ENCODE measurements around the gene CDH15.

Gene CDH15

DNA sequence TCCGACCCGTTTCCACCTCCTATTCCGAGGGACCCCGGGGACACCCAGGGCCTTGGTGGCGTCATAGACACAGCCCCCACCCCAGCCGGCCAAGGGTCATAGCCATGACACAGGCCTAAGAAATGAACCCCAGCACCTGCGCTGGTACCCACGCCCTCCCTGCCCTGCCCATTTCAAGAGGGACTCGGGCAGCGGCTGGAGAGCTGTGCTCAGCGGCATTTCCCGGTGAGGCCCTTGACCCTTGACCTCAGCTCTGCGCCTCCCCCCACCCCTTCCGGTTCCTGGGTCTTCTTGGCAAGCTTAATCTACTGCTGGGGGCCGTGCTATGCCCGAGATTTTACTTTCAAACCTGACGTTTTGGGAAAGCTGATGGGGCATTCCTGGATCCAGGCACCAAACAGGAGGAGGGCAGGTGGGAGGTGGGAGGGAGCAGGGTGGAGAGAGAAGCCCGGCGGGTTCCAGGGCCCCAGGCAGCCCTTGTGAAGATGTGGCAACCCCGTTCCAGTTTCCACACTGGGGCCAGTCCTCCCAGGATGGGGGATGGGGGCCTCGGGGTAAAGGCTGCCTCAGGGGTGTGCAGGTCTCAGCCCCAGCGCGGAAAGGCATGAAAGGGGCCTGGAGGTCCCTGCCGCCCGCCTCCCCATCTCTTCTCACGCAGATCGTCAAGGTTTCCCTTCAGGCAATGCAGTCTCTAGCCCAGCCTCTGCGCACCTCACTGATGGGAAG lies 28.7 kb downstream of the CDH15 start, which contains the start of gene SLC22A31:
Gene SLC22A31 (minus strand): TSS at position 414 of the 726 bp plus-strand sequence. CDS start 36 bp downstream, at position 378.
- no peak within 1 kb of the TSS for H3K27ac ChIP-seq
- POLR2A ChIA-PET (ENCODE audit: low non-redundant PET): no interaction called here
- DNase-seq (ENCODE audit: low spot score): no peak
- CTCF ChIA-PET: interaction anchor here (0.6 kb wide), 1 partner anchor 40 kb away, joined by 3 read pairs; no protein-coding TSS in a partner anchor
- TF ChIP-seq, protein P1, sequence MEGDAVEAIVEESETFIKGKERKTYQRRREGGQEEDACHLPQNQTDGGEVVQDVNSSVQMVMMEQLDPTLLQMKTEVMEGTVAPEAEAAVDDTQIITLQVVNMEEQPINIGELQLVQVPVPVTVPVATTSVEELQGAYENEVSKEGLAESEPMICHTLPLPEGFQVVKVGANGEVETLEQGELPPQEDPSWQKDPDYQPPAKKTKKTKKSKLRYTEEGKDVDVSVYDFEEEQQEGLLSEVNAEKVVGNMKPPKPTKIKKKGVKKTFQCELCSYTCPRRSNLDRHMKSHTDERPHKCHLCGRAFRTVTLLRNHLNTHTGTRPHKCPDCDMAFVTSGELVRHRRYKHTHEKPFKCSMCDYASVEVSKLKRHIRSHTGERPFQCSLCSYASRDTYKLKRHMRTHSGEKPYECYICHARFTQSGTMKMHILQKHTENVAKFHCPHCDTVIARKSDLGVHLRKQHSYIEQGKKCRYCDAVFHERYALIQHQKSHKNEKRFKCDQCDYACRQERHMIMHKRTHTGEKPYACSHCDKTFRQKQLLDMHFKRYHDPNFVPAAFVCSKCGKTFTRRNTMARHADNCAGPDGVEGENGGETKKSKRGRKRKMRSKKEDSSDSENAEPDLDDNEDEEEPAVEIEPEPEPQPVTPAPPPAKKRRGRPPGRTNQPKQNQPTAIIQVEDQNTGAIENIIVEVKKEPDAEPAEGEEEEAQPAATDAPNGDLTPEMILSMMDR (conservative IDR thresholded peaks at IDR 0.05; ENCODE audit: low read depth): no peak

DNA sequence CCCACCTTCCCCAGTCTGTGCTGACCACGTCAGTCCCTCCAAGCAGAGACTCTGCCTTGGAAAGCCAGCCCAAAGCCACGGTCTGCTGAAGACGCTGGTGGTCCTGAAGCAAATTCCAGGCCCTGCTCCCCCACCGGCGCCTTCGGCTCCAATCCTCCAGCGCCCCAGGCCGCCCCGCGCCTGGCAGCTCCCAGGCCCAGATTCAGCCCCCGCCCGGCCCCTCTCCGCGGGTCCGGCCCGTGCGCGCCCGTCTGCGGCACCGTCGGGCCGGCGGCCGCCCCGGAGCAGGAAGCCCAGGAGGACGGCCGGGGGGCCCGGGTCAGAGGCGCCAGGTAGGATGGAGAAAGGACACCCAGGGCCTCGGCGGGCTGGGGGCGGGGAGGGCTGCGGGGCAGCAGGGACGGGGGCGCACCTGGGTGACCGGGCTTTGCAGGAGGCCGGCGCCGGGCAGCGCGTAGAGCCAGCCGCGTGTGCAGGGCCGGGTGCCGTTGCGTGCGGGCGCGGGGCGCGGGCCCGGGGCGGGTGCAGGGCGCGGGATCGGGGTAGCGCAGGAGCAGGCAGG lies 29.4 kb downstream of the CDH15 start:
- H3K27ac ChIP-seq: no peak overlapping the region
- TF ChIP-seq, protein P1 (conservative IDR thresholded peaks at IDR 0.05; ENCODE audit: low read depth): no peak
- DNase-seq (ENCODE audit: low spot score): no peak
- ChIA-PET CTCF (interaction anchor here (0.6 kb wide), 1 partner anchor 40 kb away, joined by 3 read pairs; no protein-coding TSS in a partner anchor), POLR2A (ENCODE audit: low non-redundant PET) (interaction anchor here (0.6 kb wide), 1 partner anchor 315 kb away, joined by 3 read pairs; no protein-coding TSS in a partner anchor)

DNA sequence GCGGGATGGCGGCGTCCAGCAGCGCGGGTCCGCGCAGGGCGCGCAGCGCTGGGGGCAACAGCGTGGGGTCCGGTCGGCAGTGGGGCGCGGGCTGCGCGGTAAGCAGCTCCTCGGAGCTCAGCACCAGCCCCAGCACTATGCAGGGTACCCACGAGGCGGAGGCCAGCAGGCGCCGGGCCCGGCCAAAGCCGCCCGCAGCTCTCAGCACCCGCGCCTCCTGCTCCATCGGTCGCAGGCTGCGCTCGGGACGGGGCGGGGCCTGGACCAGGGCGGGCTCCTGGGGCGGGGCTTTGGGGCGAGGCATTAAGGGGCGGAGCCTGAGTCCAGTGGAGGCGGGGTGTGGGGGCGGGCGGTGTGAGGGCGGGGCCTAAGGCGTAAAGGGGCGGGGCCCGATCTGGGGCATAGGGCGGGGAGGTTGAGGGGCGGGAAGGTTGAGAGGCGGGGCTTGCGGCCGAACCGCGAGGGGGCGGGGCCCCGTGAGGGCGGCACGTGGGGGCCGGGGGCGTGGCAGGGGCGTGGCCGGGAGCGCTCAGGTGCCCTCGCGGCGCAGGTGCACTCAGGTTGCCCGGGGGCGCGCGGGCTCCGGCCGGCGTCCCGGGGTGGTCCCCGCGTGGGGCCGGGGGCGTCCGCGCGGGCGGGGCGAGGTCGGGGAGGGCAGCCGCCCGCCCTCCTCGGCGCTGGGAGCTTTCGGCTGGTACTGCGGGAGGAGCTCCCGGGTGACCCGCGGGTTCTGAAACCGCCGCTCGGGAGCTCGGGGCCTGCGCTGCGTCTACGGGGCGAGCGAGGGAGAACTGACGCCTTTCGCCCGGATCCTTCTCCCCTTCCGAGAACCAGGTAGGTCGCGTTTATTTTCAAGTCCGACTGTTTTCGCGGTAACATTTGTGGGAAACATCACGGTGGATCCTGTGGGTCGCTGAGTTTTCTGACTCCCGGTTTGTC lies 30.2 kb downstream of the CDH15 start:
- TF ChIP-seq, protein P1 (conservative IDR thresholded peaks at IDR 0.05; ENCODE audit: low read depth): no peak
- H3K27ac ChIP-seq: no peak overlapping the region
- POLR2A ChIA-PET (ENCODE audit: low non-redundant PET): interaction anchor here (0.6 kb wide), 1 partner anchor 314 kb away, joined by 3 read pairs; no protein-coding TSS in a partner anchor
- peak; percentile 93 for DNase-seq (ENCODE audit: low spot score)
- CTCF ChIA-PET: no interaction called here

GRCh38 chr16:89202422-89203215 lies 31.1 kb downstream of the CDH15 start:
- ChIA-PET CTCF (interaction anchor here (1.0 kb wide), 1 partner anchor 30 kb away, joined by 3 read pairs; no protein-coding TSS in a partner anchor), POLR2A (ENCODE audit: low non-redundant PET) (no interaction called here)
- no peak overlapping the region for H3K27ac ChIP-seq
- DNase-seq (ENCODE audit: low spot score): no peak
- TF ChIP-seq, protein P1 (conservative IDR thresholded peaks at IDR 0.05; ENCODE audit: low read depth): no peak

DNA sequence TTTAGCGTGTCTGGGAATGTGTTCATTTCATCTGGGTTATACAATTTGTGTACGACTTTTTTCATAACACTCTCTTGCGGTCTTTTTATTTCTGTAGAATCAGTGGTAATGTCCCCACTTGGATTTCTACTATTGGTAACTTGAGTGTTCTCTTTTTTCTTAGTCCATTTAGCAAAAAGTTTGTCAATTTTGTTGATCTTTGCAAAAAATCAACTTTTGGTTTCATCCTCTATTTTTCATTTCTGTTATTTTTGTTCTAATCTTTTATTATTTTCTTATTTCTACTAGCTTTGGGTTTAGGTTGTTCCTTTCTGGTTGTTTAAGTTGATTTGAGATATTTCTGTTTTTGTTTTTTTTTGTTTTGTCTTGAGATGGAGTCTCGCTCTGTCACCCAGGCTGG lies 36.4 kb downstream of the CDH15 start:
- TF ChIP-seq, protein P1 (conservative IDR thresholded peaks at IDR 0.05; ENCODE audit: low read depth): no peak
- CTCF ChIA-PET: no interaction called here
- no peak for DNase-seq (ENCODE audit: low spot score)
- POLR2A ChIA-PET (ENCODE audit: low non-redundant PET): no interaction called here
- no peak overlapping the region for H3K27ac ChIP-seq
